ENCODE data around the gene PPP1CA.

The PPP1CA gene

DNA sequence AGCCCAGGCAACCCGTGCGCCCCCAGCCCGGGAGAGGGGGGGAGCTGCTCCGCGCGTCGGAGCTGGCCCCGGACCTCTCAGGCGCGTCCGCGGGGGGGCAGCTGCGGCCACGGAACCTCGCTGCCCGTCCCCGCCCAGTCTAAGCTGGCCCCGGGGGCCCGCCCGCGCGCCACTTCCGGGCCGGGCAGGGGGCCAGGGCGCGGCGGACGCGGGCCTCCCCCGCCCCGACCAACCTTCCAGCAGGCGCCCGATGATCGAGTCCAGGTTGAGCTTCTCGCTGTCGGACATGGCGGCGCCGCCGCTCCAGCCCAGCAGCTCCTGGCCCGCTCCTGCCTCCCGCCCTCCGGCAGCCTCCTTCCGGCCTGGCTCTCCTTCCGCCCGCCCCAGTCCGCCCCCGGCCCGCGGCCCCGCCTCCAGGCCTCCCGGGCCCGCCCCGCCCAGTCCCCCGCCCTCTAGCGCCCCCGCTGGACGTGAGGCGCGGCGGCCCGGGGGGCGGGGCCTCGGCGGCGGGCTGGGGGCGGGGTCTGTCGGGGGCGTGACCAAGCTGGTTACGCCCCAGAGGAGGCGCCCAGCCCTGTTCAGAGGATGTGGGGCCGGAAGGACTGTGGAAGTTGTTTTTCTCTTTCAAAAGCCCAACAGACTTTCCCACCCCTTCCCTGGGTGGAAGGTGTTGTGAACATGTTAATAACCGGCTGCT lies at the start of gene PPP1CA:
Gene PPP1CA (minus strand): TSS at position 364 of the 697 bp plus-strand sequence. CDS start 76 bp downstream, at position 288.
- DNase-seq (ENCODE audit: low spot score) = peak; percentile 86

DNA sequence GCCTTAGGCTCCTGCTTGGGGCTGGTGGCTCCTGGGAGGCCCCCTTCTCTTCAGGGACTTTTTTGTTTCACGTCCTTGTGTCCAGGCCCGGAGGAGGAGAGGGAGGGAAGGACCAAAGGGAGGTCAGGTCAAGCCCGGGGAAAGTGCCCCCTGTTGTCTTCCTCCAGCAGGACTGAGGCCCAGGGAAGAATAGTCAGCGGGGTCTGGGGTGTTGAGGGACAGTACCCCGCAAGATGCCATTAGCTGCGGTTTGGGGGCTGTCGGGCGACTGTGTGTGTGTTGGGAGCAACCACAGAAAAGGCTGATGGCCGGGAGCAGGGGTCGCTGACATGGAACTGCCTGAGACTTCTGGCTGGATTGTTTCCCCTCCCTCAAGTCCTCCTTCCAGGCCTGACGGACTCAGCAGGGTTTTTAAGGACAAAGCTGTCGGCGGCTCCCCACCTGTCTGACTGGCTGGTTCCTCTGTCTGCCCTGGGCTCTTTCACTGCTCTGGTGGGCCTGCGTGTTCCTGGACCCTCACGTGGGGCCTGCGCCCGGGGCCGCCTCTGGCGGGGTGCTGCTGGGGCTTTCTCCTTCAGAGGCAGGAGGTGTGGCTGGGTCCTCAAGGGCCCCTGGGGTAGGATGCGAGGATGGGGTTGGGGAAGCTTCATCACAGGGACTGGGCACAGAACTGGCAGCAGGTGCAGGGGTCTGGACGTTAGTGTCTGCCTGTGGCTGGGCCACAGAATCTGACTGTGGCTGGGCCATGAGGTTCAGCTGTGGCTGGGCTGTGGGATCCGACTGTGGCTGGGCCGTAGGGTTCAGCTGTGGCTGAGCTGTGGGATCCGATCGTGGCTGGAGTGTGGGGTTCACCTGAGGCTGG lies 49.4 kb upstream of the PPP1CA start:
- DNase-seq (ENCODE audit: low spot score) = no peak

DNA sequence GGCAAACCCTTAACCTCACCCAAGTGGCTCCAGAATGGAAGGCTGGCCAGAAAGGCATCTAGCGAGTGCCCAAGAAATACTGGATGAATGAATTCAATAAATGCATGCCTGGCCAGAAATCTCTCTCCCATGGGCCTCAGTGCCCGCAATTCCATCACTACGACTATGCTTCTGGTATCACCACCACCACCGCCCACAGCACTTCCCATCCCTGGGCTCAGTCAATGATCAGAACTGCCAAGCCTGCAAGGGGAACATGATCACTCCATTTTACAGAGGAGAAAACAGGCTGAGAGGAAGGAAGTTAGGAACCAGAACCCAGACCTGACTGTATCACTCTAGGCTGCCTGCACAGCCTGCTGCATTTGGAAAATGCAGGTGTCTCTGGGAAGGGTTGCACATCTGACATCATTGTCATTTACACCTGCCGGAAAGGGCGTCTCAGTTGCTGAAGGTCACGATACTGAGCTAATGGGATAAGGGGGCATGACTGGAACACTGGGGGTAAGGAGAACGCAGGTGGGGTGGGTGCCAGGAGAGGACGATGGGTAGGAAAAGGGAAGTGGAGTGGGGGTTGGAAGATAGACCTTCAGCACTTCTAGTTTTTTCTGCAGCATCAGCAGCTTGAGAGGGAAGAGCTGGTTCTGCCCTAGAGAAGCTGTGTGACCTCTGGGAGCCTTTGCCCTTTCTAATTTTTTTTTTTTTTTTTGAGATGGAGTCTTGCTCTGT lies 47.6 kb upstream of the PPP1CA start:
- no peak for DNase-seq (ENCODE audit: low spot score)

DNA sequence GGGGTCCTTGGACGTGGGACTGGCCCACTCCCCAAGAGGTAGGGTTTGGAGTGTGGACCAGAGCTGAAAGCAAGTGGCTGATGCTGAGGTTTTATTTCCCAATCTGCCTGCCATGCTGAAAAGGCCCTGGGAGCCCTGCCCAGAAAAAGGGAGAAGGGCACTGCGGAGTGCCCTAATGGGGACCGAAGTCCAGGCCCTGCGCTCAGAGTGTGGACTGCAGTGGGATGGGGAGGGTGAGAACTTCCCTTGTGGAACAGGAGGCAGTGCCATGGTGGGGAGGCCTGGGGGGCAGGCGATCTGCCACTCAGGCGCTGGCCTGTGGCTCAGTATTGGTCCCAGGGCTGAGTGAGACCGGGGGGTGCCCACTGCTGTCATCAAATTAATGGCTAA lies 46.6 kb upstream of the PPP1CA start:
- no peak for DNase-seq (ENCODE audit: low spot score)

DNA sequence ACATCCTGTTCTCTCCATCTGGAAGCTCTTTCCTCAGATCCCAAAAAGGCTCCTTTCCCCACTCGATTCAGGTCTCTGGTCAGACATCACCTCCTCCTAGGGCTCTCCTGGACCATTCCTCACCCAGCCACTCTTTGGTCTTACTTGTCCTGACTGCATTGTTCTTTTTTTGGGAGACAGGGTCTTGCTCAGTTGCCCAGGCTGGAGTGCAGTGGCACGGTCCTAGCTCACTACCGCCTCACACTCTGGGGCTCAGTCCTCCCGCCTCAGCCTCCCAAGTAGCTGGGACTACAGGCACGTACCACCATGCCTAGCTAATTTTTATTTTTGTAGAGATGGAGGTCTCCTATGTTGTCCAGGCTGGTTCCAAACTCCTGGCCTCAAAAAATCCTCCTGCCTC lies 43.9 kb upstream of the PPP1CA start:
- DNase-seq (ENCODE audit: low spot score) = no peak

DNA sequence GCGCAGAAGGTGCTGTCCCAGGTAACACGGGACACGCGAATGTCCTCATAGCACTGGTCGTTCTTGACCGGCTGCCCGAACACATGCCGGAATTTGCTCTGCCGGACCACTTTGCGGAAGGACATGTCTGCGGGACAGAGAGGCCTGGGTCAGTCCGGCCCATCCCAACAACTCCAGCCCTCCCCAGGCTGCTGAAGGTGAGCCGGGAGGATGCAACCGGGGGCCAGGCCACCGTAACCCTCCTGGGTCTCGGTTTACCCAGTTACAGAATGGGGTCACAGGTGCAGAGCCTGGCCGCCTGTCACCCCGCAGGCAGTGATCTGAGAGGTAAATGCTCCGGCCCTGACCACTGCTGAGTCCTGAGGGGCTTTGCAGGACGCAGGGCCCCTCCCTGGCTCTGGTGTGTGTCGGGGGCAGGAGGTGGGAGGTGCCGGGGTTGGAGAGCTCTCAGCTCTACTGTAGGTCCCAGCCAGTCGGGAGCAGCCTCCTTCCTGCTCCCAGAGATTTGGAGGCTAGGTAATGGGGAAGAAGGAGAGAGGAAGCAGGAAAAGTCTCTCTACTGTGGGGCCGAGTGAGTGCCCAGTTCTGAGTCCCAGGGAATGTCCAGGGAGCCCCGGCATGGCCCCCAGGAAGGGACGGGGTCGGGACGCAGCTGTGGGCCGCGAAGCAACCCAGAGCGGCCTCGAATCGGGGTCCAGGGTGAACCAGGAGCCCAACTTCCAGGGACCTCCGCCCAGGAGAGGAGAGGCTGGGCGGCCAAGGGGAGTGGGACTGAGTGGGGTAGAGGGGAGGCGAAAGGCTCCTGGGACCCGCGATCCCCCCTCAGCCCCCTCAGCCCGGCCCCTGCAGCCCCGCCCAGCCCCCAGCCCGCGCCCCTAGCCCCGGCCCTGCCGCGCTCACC lies 41.1 kb upstream of the PPP1CA start:
- DNase-seq (ENCODE audit: low spot score) = no peak

DNA sequence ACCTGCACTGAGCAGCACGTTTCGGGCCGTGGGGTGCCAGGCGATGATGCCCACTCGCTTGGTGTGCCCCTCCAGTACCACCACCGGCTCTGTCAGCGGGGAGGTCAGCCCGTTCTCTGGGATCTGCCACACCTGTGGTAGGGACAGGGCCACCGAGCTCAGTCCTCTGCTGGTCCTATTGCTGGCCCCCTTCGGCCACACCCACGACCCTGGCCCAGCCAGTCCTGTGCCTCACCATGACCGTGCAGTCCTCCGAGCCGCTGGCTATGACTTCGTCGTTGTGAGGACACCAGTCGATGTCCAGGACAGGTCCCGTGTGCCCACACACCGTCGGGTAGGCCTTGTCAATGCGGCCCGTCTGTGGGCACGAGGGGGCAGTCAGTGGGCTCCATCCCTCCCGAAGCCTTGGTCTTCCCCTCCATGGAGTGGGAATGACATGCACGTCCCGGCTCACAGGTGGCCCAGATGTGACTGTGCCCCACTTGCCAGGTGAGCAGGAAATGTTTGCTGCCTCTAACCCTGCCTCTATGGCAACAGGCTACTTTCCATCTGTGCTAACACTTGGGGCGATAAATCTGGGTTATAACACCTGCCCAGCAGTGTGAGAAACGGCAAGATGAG lies 40.2 kb upstream of the PPP1CA start:
- DNase-seq (ENCODE audit: low spot score) = no peak

DNA sequence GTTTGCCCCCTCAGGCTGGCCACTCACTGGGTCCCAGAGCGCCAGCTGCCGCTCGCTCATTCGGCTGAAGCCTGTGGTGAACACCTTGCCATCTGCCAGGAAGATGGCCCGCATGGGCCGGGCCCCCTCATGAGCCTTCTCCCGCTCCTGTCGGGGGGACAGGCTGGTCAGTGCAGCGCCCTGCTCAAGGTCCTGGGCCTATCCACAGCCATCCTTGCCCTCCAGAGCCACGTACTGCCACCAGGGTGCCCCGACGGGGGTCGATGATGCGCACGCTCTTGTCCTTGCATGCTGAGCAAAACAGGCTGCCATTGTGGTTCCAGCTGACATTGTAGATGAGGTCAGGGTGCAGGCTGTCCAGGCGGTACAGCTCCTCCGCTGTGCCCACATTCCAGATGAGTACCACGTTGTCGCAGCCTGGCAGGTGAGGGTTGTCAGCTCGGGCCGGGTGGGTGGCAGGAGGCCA lies 39.5 kb upstream of the PPP1CA start:
- no peak for DNase-seq (ENCODE audit: low spot score)

DNA sequence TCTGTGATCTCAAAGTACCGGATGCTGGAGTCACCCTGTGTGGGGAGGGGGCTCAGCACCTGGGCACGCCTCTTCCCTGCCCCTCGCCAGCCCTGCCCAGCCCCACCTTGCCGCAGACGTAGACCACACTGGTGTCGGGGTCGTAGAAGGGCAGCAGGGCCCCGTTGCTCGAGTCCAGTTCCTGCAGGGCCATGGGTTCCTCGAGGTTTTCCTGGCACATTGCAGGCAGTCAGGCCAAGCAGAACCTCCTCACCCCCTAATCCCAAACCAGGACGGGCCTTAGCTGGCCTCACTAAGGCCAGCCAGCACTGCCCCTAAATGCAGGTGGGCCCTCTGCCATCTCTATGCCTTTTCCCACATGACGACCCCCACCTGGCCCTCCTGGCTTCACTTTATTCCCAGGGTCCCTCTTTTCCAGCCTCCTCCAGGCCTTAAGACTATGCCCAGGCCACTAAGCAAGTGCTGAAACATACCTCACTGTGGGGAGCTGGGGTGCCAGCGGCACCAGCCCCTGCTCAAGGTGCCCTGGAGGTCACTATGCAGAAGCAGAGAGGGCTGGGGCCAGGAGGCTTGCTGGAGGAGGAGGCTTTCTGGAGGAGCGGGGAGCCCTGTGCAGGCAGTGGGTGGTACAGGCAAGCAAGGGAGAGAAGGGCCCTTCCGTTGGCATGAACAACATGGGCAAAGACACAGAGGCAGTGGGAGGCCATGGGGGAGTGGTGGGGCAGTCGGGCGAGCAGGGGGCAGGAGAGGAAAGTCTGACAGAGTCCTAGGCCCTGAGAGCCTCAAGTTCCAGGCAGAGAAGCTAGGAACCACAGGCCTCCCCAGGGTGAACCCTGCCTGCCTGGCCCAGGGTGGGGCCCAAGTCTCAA lies 38.8 kb upstream of the PPP1CA start:
- no peak for DNase-seq (ENCODE audit: low spot score)

DNA sequence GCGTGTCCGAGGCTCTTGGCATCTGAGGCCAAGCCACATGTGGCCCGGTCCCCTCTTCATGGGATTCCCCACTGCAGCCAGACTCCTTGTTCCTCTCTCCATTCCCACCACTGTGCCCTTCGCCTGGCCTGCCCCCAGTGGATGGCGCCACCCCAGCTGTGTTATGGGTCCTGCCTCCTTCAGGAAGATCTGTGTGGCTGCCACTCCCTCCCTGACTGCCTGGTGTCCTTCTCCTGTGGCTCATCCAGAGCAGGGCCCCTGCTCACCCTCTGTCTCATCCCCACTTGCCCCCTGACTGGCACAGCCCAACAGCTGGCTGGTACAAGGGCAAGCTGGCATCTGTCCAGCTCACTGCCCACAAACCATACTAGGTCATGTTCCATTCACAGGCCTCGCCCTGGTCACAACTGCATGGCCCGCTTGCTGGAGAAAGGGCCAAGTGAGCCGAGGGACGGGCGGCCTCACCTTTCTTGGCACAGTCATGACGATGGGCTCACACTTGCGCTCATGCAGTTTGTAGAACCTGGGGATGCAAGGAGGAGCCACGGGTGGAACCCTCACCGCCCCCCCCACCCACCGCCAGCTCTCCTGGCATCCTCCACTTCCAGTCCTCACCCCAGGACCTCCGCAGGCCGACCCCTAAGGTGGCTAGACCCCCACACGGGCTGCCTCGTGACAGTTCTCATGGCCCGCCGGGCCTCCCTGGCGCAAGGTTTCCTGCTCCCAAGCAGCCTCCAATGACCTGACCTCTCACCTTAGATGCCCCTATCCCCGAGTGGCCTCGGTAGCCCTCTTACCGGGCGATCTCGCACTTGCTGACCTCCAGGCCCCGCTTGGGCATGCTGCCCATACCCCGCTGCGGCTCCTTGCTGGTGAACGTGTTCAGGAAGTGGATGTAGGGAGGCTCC lies 37.9 kb upstream of the PPP1CA start:
- DNase-seq (ENCODE audit: low spot score) = peak; percentile 25

DNA sequence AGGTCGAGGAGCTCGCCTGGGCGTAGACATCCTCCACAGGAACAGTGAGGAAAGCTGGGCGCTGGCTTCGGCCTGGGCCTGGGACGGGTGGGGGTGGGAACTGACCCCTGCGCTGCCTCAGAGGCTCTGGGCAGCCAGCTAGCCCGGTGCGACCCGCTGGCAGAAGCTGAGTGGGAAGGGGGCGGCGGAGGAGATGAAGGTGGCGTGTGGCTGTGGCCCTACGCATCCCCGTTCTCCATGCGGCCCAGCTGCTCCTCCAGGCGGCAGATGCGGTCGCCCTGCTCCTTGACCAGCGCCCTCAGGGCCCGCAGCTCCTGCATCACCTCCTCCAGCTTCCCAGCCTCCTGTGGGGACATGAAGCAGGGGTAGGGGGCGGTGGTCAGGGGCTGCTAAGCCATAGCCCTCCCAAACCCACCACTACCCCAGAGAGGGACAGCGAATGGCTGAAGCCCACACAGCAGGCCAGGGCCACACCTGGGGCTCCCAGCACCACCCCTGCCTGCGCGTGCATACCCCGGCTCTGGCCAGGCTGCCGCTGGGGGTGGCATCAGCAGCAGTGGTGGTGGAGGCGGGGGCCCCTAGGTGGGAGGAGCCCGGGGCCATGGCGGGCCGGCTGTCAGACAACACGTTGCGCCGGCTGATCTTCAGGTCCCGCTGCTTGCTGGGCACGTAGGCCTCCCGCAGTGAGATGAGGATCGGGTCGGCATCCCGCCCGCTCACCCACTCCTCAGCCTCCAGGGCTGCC lies 36.7 kb upstream of the PPP1CA start:
- DNase-seq (ENCODE audit: low spot score) = no peak

DNA sequence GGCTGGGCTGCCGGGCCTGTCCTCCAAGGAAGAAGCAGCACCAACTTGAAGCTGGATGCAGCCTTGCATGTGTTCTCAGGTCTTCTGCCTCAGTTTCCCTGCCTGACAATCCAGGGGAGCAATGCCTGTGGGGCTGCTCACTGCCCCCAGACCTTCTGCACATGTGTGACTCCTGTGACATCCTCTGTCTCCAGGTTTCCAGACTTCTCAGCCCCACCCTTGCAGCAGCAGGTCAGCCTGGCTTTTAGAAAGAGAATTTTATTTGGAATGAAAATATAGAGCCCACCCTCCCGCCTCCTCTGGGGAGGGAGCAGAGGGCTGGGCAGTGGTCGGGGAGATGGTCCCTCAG lies 36.1 kb upstream of the PPP1CA start:
- DNase-seq (ENCODE audit: low spot score) = no peak

DNA sequence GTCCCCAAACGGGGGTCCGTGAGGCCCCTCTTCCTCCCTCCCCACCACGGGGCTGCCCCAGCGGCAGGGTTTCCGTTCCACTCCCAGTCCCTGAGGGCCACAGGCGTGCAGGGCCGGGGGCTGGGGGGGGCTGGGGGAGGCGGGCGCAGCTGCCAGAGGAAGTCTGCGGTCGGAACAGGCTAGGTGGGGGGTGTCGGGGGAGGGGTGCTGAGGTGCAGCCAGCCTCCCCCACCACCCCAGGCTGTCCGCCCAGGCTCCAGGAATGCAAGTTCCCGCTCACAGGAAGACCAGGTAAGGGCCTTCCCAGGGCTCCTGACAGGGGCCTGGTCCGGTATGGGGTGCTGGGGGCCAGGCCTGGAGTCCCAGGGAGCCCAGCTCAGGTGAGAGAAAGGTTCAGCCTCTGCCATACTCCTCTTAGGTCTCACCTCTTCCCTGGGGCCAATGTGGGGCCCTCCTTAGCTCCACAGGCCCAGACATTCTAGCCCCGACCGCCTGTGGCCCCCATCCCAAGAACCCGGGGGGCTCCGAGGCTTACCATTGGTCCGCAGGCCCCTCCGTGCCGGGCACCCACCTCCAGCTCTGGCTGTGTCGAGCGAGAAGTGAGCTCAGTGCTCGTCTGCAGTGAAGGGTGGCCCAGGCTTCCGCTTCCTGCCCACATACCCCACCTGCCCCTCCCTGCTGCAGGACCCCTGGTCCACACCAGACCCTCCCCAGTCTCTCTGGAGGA lies 35.6 kb upstream of the PPP1CA start, which contains the start of gene PTPRCAP:
Gene PTPRCAP (minus strand): TSS at position 601 of the 727 bp plus-strand sequence. CDS start 63 bp downstream, at position 538.
- DNase-seq (ENCODE audit: low spot score) = no peak

DNA sequence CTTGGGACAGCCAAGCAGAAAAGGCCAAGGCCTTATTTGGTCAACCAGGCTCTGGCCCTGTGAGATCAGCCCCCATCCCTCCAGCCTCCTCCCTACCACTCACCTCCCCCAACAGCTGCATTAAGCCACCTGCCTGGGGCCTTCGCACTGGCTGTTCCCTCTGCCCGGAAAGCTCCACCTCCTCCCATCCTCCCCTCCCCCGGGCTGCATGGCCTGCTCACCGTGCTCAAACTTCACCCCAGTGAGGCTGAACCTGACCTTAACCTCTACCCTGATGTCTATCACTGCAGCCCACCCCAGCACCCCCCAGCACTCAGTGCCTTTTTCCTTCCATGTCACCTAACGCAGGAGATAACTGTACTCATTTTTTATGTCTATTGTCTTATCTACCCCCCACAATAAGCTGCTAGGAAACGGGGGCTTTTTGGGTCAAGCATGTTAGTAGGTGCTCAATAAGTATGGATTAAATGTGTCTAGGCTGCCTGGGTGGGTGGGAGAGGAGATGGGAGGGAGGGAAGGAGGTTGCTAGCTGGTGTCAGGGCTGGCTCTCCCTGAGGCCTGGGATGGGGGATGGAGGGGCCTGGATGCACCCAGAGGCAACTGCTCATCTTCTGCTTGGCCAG lies 34.9 kb upstream of the PPP1CA start:
- DNase-seq (ENCODE audit: low spot score) = no peak

DNA sequence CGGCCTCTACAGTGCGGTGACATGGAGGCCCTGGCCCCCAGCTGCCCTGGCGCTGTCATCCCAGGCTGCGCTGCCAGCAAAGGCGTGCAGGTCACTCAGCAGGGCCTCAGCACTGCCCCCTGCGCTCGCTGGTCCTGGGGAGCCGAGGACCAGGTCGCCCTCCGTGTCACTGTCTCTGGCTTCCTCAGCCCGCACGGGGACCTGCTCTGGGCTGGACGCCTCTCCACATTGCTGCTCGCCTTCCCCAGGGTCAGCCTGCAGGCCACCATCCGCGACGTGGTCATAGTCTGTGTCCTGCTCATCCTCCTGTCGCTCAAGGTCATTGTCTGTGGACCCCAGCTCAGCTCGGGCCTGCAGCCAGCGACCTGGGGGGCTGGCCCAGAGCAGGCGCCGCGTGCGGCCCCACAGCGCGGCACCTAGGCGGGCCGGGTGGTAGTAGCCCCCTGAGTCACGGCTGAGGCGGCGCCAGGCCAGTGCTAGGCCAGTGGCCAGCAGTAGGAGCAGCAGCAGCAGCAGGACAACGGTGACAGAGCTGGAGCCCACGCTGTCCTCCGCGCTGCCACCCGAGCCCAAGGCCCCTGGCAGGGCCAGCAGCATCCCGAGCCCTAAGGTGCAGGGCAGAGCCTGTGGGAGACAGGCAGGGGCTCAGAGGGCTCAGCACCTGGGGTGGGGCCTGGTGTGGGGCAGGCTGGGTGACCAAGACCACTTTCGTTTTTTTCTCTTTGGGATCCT lies 34.2 kb upstream of the PPP1CA start:
- no peak for DNase-seq (ENCODE audit: low spot score)

DNA sequence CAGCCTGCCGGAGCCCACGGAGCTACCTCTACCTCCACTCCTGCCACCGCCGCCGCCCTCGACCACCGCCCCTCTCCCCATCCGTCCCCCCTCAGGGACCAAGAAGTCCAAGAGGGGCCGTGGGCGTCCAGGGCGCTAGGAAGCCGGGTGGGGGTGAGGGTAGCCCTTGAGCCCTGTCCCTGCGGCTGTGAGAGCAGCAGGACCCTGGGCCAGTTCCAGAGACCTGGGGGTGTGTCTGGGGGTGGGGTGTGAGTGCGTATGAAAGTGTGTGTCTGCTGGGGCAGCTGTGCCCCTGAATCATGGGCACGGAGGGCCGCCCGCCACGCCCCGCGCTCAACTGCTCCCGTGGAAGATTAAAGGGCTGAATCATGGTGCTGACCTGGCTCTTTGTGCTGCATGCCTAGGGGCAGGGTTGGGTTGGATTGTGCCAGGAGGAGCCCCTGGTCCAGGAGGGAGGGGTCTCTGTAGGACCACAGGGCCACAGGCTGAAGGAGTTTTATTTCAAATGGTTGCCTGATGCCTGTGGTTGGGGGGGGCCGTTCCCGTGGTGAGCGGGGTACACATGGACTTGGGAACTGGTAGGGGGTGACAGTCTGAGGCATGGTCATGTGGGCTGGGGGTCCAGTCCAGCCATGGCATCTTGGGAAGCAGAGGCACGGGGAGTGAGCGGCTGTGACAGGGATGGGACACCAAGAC lies 33.5 kb upstream of the PPP1CA start:
- no peak for DNase-seq (ENCODE audit: low spot score)
